Measurements from ENCODE around the gene PFKFB2.

DNA sequence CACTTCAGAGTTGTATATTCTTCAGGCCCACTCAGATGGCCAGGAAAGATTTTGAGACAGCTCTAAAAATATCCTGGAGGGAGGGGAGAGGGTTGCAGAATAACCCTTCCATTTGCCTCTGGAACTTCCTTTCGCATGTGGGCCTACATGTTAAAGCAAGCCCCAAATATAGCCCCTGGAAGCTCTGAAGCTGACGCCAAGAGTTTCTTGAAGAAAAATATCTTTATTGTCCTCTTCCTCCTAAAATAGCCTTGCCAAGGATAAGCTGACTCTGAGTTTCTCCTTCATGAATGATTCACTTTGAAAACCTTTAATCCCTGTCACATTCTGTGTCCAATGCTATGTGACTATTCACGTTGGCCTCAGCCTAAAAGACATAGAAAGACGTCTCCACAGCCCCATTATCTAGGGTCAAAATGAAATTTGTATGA, 27.0 kb upstream of the PFKFB2 start:
- TF ChIP-seq CEBPB (IDR thresholded peaks at IDR 0.05) (no peak), EP300 (IDR thresholded peaks at IDR 0.05; ENCODE audit: borderline replicate concordance) (no peak), FOXM1 (IDR thresholded peaks at IDR 0.05; ENCODE audit: borderline replicate concordance, low read depth) (no peak), TEAD4 (IDR thresholded peaks at IDR 0.05) (no peak), RAD21 (IDR thresholded peaks at IDR 0.05; ENCODE audit: low read depth) (no peak), TAF1 (IDR thresholded peaks at IDR 0.05; ENCODE audit: low read depth) (no peak)
- TF ChIP-seq, protein P1, sequence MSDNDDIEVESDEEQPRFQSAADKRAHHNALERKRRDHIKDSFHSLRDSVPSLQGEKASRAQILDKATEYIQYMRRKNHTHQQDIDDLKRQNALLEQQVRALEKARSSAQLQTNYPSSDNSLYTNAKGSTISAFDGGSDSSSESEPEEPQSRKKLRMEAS (IDR thresholded peaks at IDR 0.05), result no peak
- TF ChIP-seq, protein P2, sequence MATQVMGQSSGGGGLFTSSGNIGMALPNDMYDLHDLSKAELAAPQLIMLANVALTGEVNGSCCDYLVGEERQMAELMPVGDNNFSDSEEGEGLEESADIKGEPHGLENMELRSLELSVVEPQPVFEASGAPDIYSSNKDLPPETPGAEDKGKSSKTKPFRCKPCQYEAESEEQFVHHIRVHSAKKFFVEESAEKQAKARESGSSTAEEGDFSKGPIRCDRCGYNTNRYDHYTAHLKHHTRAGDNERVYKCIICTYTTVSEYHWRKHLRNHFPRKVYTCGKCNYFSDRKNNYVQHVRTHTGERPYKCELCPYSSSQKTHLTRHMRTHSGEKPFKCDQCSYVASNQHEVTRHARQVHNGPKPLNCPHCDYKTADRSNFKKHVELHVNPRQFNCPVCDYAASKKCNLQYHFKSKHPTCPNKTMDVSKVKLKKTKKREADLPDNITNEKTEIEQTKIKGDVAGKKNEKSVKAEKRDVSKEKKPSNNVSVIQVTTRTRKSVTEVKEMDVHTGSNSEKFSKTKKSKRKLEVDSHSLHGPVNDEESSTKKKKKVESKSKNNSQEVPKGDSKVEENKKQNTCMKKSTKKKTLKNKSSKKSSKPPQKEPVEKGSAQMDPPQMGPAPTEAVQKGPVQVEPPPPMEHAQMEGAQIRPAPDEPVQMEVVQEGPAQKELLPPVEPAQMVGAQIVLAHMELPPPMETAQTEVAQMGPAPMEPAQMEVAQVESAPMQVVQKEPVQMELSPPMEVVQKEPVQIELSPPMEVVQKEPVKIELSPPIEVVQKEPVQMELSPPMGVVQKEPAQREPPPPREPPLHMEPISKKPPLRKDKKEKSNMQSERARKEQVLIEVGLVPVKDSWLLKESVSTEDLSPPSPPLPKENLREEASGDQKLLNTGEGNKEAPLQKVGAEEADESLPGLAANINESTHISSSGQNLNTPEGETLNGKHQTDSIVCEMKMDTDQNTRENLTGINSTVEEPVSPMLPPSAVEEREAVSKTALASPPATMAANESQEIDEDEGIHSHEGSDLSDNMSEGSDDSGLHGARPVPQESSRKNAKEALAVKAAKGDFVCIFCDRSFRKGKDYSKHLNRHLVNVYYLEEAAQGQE (IDR thresholded peaks at IDR 0.05; ENCODE audit: low read depth), result no peak
